HepG2 (cell line): ENCODE data around the gene TMED6.

Experiments
- ETV6 ChIP-seq: sonication (generic); formaldehyde crosslinking; conservative IDR thresholded peaks from 2 replicates; pipeline ENCODE4 v1.4.0; 2020; ENCODE audit warnings: missing genetic modification reagents
- HNF4A ChIP-seq: sonication (generic); formaldehyde crosslinking; IDR thresholded peaks from 2 replicates; pipeline ENCODE4 v1.4.0; 2020; ENCODE audit warnings: missing genetic modification reagents
- HNF4G ChIP-seq, 2 experiments: sonication (generic) in 1 of 2; formaldehyde crosslinking in 1 of 2; IDR thresholded peaks; 2 replicates each; pipeline versions ENCODE4 v1.4.0 to v1.6.1; 2011 to 2020; ENCODE audit warnings: borderline replicate concordance in 2 of 2, low read depth in 2 of 2, mild to moderate bottlenecking in 2 of 2, low read length in 1 of 2, missing genetic modification reagents in 1 of 2, moderate library complexity in 1 of 2
- MTA3 ChIP-seq: sonication (generic); formaldehyde crosslinking; IDR thresholded peaks from 2 replicates; pipeline ENCODE4 v1.4.0; 2020; ENCODE audit warnings: missing genetic modification reagents
- NBN ChIP-seq: fragments of 450-650 bp; conservative IDR thresholded peaks from 2 replicates; pipeline ENCODE4 v1.6.1; 2017
- TAF1 ChIP-seq: sonication (generic); formaldehyde crosslinking; IDR thresholded peaks from 2 replicates; pipeline ENCODE4 v1.4.0; 2020; ENCODE audit warnings: missing genetic modification reagents
- ZNF547 ChIP-seq: sonication (generic); formaldehyde crosslinking; IDR thresholded peaks from 2 replicates; pipeline ENCODE4 v1.5.1; 2020; ENCODE audit warnings: mild to moderate bottlenecking, missing genetic modification reagents
- ZNF713 ChIP-seq: sonication (generic); formaldehyde crosslinking; IDR thresholded peaks from 2 replicates; pipeline ENCODE4 v1.4.0; 2020; ENCODE audit warnings: mild to moderate bottlenecking, missing genetic modification reagents
- TF ChIP-seq, protein P1 (sequence below): IDR thresholded peaks from 2 replicates; pipeline ENCODE4 v1.6.1; 2016
- TF ChIP-seq, protein P2 (sequence below): sonication (generic); formaldehyde crosslinking; IDR thresholded peaks from 2 replicates; pipeline ENCODE4 v1.4.0; 2020; ENCODE audit warnings: missing genetic modification reagents

GRCh38 chr16:69340095-69340644, 11.4 kb downstream of the TMED6 start:
- TF ChIP-seq, protein P1, sequence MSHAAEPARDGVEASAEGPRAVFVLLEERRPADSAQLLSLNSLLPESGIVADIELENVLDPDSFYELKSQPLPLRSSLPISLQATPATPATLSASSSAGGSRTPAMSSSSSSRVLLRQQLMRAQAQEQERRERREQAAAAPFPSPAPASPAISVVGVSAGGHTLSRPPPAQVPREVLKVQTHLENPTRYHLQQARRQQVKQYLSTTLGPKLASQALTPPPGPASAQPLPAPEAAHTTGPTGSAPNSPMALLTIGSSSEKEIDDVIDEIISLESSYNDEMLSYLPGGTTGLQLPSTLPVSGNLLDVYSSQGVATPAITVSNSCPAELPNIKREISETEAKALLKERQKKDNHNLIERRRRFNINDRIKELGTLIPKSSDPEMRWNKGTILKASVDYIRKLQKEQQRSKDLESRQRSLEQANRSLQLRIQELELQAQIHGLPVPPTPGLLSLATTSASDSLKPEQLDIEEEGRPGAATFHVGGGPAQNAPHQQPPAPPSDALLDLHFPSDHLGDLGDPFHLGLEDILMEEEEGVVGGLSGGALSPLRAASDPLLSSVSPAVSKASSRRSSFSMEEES (CRISPR knock-in tag), result no peak
- TF ChIP-seq ZNF547 (CRISPR knock-in tag) (no peak), HNF4A (CRISPR knock-in tag) (no peak), ZNF713 (no peak), ETV6 (CRISPR knock-in tag) (no peak), TAF1 (no peak), MTA3 (no peak), NBN (no peak), HNF4G (IDR thresholded peaks at IDR 0.05; ENCODE audit: borderline replicate concordance, low read depth, low read length) (no peak), HNF4G (CRISPR knock-in tag; IDR thresholded peaks at IDR 0.05; ENCODE audit: borderline replicate concordance, low read depth) (no peak)
- TF ChIP-seq, protein P2, sequence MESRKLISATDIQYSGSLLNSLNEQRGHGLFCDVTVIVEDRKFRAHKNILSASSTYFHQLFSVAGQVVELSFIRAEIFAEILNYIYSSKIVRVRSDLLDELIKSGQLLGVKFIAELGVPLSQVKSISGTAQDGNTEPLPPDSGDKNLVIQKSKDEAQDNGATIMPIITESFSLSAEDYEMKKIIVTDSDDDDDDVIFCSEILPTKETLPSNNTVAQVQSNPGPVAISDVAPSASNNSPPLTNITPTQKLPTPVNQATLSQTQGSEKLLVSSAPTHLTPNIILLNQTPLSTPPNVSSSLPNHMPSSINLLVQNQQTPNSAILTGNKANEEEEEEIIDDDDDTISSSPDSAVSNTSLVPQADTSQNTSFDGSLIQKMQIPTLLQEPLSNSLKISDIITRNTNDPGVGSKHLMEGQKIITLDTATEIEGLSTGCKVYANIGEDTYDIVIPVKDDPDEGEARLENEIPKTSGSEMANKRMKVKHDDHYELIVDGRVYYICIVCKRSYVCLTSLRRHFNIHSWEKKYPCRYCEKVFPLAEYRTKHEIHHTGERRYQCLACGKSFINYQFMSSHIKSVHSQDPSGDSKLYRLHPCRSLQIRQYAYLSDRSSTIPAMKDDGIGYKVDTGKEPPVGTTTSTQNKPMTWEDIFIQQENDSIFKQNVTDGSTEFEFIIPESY, result no peak
